NCI-H1436 treated with DMSO at 0.1 percent for 48 hours (cell line): ENCODE results near the gene SIM1.

Experiments used
- DNase-seq: peaks from one replicate; lab custom pipeline; 2025; lab: John Stamatoyannopoulos, UW

Gene SIM1

GRCh38 chr6:100464903-100465700 lies at the start of gene SIM1:
SIM1 (minus strand) TSS chr6:100464921; CDS start chr6:100463468, 1,453 bp downstream.
- DNase-seq, result no peak

GRCh38 chr6:100512203-100512862 lies 47.6 kb upstream of the SIM1 start:
- no peak for DNase-seq

- DNase-seq, result no peak
Observed at GRCh38 chr6:100509101-100509500, 44.4 kb upstream of the SIM1 start.

- no peak for DNase-seq
Observed at GRCh38 chr6:100506651-100507050, 41.9 kb upstream of the SIM1 start.

GRCh38 chr6:100504786-100505737 lies 40.3 kb upstream of the SIM1 start:
- no peak for DNase-seq

- no peak for DNase-seq
Observed at GRCh38 chr6:100503043-100503705, 38.5 kb upstream of the SIM1 start.

- no peak for DNase-seq
Observed at GRCh38 chr6:100493206-100493888, 28.6 kb upstream of the SIM1 start.

GRCh38 chr6:100491952-100492670 lies 27.4 kb upstream of the SIM1 start:
- no peak for DNase-seq

GRCh38 chr6:100490065-100490464 lies 25.3 kb upstream of the SIM1 start:
- DNase-seq, result no peak

GRCh38 chr6:100488244-100488643 lies 23.5 kb upstream of the SIM1 start:
- no peak for DNase-seq

- no peak for DNase-seq
Observed at GRCh38 chr6:100487638-100488037, 22.9 kb upstream of the SIM1 start.

GRCh38 chr6:100485268-100485667 lies 20.5 kb upstream of the SIM1 start:
- no peak for DNase-seq

GRCh38 chr6:100484474-100484873 lies 19.8 kb upstream of the SIM1 start:
- DNase-seq, result no peak

GRCh38 chr6:100482698-100483097 lies 18.0 kb upstream of the SIM1 start:
- no peak for DNase-seq

- no peak for DNase-seq
Observed at GRCh38 chr6:100479179-100480035, 14.7 kb upstream of the SIM1 start.

GRCh38 chr6:100475554-100476320 lies 11.0 kb upstream of the SIM1 start:
- DNase-seq, result no peak

- no peak for DNase-seq
Observed at GRCh38 chr6:100473182-100473581, 8.5 kb upstream of the SIM1 start.

GRCh38 chr6:100472674-100473073 lies 8.0 kb upstream of the SIM1 start:
- no peak for DNase-seq
